IMR-90 (cell line): ENCODE measurements around the gene LMX1A.

Source experiments
- BHLHE40 ChIP-seq: fragments of 150-350 bp; IDR thresholded peaks from 2 replicates; pipeline ENCODE4 v1.6.1; 2016; ENCODE audit warnings: mild to moderate bottlenecking, low read depth, low read length
- CEBPB ChIP-seq: IDR thresholded peaks from 2 replicates; pipeline ENCODE4 v1.6.1; 2012; ENCODE audit warnings: low read depth, low read length, improper control_type of control experiment
- CHD1 ChIP-seq: IDR thresholded peaks from 2 replicates; pipeline ENCODE4 v1.6.1; 2012; ENCODE audit warnings: low read depth, low read length, improper control_type of control experiment
- ELK1 ChIP-seq: fragments of 150-350 bp; IDR thresholded peaks from 2 replicates; pipeline ENCODE4 v1.6.1; 2016; ENCODE audit warnings: low read depth, mild to moderate bottlenecking, low read length, moderate library complexity, borderline replicate concordance
- MAFK ChIP-seq: IDR thresholded peaks from 2 replicates; pipeline ENCODE4 v1.6.1; 2012; ENCODE audit warnings: low read depth, low read length, improper control_type of control experiment
- MXI1 ChIP-seq: IDR thresholded peaks from 2 replicates; pipeline ENCODE4 v1.6.1; 2012; ENCODE audit warnings: low read depth, mild to moderate bottlenecking, low read length, moderate library complexity, borderline replicate concordance
- POLR2A ChIP-seq: IDR thresholded peaks from 2 replicates; pipeline ENCODE4 v1.6.1; 2012; ENCODE audit warnings: mild to moderate bottlenecking, low read depth, low read length
- RAD21 ChIP-seq: IDR thresholded peaks from 2 replicates; pipeline ENCODE4 v1.6.1; 2012; ENCODE audit warnings: low read length, improper control_type of control experiment
- RFX5 ChIP-seq: IDR thresholded peaks from 2 replicates; pipeline ENCODE4 v1.8.0; 2012; ENCODE audit warnings: low read depth, mild to moderate bottlenecking, low read length, moderate library complexity
- SMC3 ChIP-seq: fragments of 150-350 bp; IDR thresholded peaks from 2 replicates; pipeline ENCODE4 v1.6.1; 2016; ENCODE audit warnings: low read depth, mild to moderate bottlenecking, antibody characterized with exemption, low read length, moderate library complexity
- USF2 ChIP-seq: fragments of 150-350 bp; IDR thresholded peaks from 2 replicates; pipeline ENCODE4 v1.6.1; 2017; ENCODE audit warnings: mild to moderate bottlenecking, antibody characterized with exemption, low read length, low read depth
- TF ChIP-seq, protein P1 (sequence below): conservative IDR thresholded peaks from 2 replicates; pipeline ENCODE4 v1.5.1; 2012; ENCODE audit warnings: mild to moderate bottlenecking, low read depth, low read length, improper control_type of control experiment

DNA sequence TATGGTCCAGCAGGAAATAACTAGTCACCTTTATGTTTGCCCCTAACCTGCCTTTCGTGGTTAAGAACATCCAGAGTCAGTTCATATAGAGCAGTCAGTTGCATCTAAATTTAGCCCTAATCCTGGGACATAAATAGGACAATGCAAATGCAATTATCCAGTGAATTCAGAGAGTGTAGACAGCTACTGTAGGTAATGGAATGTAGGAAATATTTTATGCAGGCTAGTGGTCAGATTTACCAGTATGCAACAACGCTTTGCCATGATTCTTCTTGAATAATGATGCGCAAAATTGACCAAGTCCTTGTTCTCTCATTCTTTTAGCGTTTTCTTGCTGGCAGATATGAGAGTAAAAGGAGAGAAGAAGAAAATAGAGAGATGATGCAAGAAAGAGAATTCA, 165.4 kb downstream of the LMX1A start:
- TF ChIP-seq, protein P1, sequence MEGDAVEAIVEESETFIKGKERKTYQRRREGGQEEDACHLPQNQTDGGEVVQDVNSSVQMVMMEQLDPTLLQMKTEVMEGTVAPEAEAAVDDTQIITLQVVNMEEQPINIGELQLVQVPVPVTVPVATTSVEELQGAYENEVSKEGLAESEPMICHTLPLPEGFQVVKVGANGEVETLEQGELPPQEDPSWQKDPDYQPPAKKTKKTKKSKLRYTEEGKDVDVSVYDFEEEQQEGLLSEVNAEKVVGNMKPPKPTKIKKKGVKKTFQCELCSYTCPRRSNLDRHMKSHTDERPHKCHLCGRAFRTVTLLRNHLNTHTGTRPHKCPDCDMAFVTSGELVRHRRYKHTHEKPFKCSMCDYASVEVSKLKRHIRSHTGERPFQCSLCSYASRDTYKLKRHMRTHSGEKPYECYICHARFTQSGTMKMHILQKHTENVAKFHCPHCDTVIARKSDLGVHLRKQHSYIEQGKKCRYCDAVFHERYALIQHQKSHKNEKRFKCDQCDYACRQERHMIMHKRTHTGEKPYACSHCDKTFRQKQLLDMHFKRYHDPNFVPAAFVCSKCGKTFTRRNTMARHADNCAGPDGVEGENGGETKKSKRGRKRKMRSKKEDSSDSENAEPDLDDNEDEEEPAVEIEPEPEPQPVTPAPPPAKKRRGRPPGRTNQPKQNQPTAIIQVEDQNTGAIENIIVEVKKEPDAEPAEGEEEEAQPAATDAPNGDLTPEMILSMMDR = no peak
- no peak for TF ChIP-seq CEBPB
- no peak for TF ChIP-seq POLR2A
- no peak for TF ChIP-seq USF2
- TF ChIP-seq MAFK = no peak
- no peak for TF ChIP-seq ELK1
- TF ChIP-seq SMC3 = no peak
- TF ChIP-seq BHLHE40 = no peak
- no peak for TF ChIP-seq RAD21
- no peak for TF ChIP-seq MXI1
- TF ChIP-seq CHD1 = no peak
- no peak for TF ChIP-seq RFX5
